H1 (cell line): ENCODE results near the gene ASXL1. TPM values are rescaled to one million over a fixed set of nuclear protein-coding genes. Genes with fewer than 3 reads are reported as not detected.

ENCODE experiments used
- ASH2L ChIP-seq: fragments of 200-600, 300-600 bp; sonication (generic); IDR thresholded peaks from one replicate; pipeline ENCODE4 v1.7.1; 2017; ENCODE audit warnings: low read length
- CHD1 ChIP-seq: IDR thresholded peaks from 2 replicates; pipeline ENCODE4 v1.6.1; 2012; ENCODE audit warnings: low read depth, low read length, improper control_type of control experiment
- CHD2 ChIP-seq: IDR thresholded peaks from 2 replicates; pipeline ENCODE4 v1.6.1; 2012; ENCODE audit warnings: low read length, improper control_type of control experiment
- CREB1 ChIP-seq: IDR thresholded peaks from 2 replicates; pipeline ENCODE4 v1.6.1; 2012; ENCODE audit warnings: inconsistent platforms
- CTBP2 ChIP-seq: IDR thresholded peaks from 2 replicates; pipeline ENCODE4 v1.7.0; 2011; ENCODE audit warnings: borderline replicate concordance, mild to moderate bottlenecking, moderate library complexity, mixed read lengths, low read length; ENCODE audit not compliant: insufficient read depth, insufficient read length
- EP300 ChIP-seq, 2 experiments: IDR thresholded peaks; 1 replicate in 1 of 2; 2 replicates in 1 of 2; pipeline ENCODE4 v1.6.1; 2011 to 2012; ENCODE audit warnings: low read depth in 2 of 2, low read length in 2 of 2, mild to moderate bottlenecking in 2 of 2, borderline replicate concordance in 1 of 2, inconsistent platforms in 1 of 2, moderate library complexity in 1 of 2
- EZH2 ChIP-seq: fragments of 200-600 bp; sonication (generic); IDR thresholded peaks from 2 replicates; pipeline ENCODE4 v1.7.1; 2012; ENCODE audit warnings: low read depth, mild to moderate bottlenecking, moderate library complexity, low read length, inconsistent platforms; ENCODE audit not compliant: severe bottlenecking
- JUN ChIP-seq: IDR thresholded peaks from 2 replicates; pipeline ENCODE4 v1.6.1; 2011; ENCODE audit warnings: low read depth, mild to moderate bottlenecking, improper control_type of control experiment, low read length
- JUND ChIP-seq: IDR thresholded peaks from 2 replicates; pipeline ENCODE4 v1.6.1; 2011; ENCODE audit warnings: mild to moderate bottlenecking, improper control_type of control experiment, low read length
- KDM1A ChIP-seq: fragments of 200-600, 300-600 bp; sonication (generic); IDR thresholded peaks from 2 replicates; pipeline ENCODE4 v1.7.1; 2016; ENCODE audit warnings: mild to moderate bottlenecking, low read length, borderline replicate concordance
- MAFK ChIP-seq: IDR thresholded peaks from 2 replicates; pipeline ENCODE4 v1.6.1; 2012; ENCODE audit warnings: low read depth, mild to moderate bottlenecking, improper control_type of control experiment, low read length
- RAD21 ChIP-seq, 2 experiments: IDR thresholded peaks in 1 of 2; conservative IDR thresholded peaks in 1 of 2; 2 replicates each; pipeline ENCODE4 v1.6.1; 2011; ENCODE audit warnings: low read depth in 2 of 2, low read length in 2 of 2, improper control_type of control experiment in 1 of 2, inconsistent platforms in 1 of 2, mild to moderate bottlenecking in 1 of 2, moderate library complexity in 1 of 2
- RXRA ChIP-seq: IDR thresholded peaks from 2 replicates; pipeline ENCODE4 v1.6.1; 2011; ENCODE audit warnings: low read depth, mild to moderate bottlenecking, low read length, moderate library complexity; ENCODE audit not compliant: insufficient read depth
- SIN3A ChIP-seq, 2 experiments: IDR thresholded peaks in 1 of 2; conservative IDR thresholded peaks in 1 of 2; 2 replicates each; pipeline ENCODE4 v1.6.1; 2011 to 2012; ENCODE audit warnings: low read length in 2 of 2, improper control_type of control experiment in 1 of 2, low read depth in 1 of 2, mild to moderate bottlenecking in 1 of 2
- SUZ12 ChIP-seq: fragments of 200-600 bp; sonication (generic); IDR thresholded peaks from 2 replicates; pipeline ENCODE4 v1.6.1; 2012; ENCODE audit warnings: mild to moderate bottlenecking, inconsistent platforms, low read length, moderate library complexity, mixed read lengths
- polyA plus RNA-seq, 7 experiments: library from polyadenylated mRNA; depleted of rRNA in 3 of 7; stranded (reverse) in 5 of 7; unstranded in 2 of 7; fragments of >200 nt in 5 of 7; fragments of 200-250 nt in 2 of 7; gene quantifications; 1 replicate in 5 of 7; 2 replicates in 1 of 7; 4 replicates in 1 of 7; pipeline versions ENCODE4 v1.2.1 to v1.2.3, GENCODE V29; 2011 to 2013; ENCODE audit warnings: missing spikeins in 2 of 7, mixed read lengths in 2 of 7
- total RNA-seq: library from RNA; stranded (reverse); fragmentation: NEBNext Ultra II Directional; extraction: Animal tissue kit (Norgen Biotek cat#: 25700); gene quantifications from 2 replicates; pipeline ENCODE4 v1.2.1, GENCODE V29; 2021
- TF ChIP-seq, protein P1 (sequence below): IDR thresholded peaks from 2 replicates; pipeline ENCODE4 v1.6.1; 2011; ENCODE audit warnings: low read depth, mild to moderate bottlenecking, low read length; ENCODE audit not compliant: insufficient read depth
- TF ChIP-seq, protein P2 (sequence below): IDR thresholded peaks from 2 replicates; pipeline ENCODE4 v1.6.1; 2011; ENCODE audit warnings: low read length, improper control_type of control experiment
- TF ChIP-seq, protein P3 (sequence below), 3 experiments: IDR thresholded peaks; 1 replicate in 2 of 3; 2 replicates in 1 of 3; pipeline versions ENCODE4 v1.5.1 to v1.6.1; 2011; ENCODE audit warnings: low read length in 3 of 3, mild to moderate bottlenecking in 3 of 3, inconsistent platforms in 2 of 3, low read depth in 1 of 3, moderate library complexity in 1 of 3; ENCODE audit not compliant: insufficient read depth in 1 of 3; ENCODE audit errors: control extremely low read depth in 1 of 3

The ASXL1 gene
- total and polyA plus RNA-seq, 2 of the 8 experiments (the other 6 are each of a cell fraction or from before 2014, with no cell fraction given), result 10.6 to 26.5 TPM

DNA sequence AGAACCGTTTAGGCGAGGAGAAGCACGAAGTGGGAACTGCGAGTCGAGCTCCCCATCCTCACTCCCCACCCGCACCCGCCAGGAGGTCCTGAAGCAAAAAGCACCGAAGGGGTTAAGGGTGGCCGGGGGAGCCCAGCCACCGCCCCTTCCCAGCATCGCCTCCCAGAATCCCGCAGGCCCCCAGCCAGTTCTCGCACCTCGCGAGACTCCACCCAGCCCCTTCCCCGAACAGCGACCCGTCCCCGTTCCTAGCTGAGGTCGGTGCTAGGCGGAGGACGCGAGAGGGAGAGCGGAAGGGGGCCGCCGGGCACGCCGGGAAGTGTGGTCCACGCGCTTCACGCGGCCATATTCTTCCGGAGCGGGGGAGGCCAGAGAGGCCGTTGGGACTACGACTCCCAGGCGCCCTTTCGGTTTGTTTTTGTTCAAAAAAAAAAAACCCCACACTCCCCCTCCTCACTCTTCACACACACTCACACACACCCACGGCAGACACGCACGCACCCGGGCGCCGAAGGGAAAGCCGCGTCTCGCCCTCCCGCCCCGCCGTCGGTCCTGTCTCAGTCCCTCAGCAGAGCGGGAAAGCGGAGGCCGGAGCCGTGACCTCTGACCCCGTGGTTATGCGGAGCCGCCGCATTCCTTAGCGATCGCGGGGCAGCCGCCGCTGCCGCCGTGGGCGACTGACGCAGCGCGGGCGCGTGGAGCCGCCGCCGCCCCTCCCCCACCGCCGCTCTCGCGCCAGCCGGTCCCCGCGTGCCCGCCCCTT, at the start of gene ASXL1 (continued):
- TF ChIP-seq, protein P1, sequence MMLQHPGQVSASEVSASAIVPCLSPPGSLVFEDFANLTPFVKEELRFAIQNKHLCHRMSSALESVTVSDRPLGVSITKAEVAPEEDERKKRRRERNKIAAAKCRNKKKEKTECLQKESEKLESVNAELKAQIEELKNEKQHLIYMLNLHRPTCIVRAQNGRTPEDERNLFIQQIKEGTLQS, result no peak
- TF ChIP-seq JUND (no peak), CREB1 (0 out of 2 replicates have a peak, but pooled peaks have one; percentile 21), RXRA (no peak), RAD21 (IDR thresholded peaks at IDR 0.05 in 1 of 2, conservative IDR thresholded peaks at IDR 0.05 in 1 of 2; ENCODE audit: low read depth in 2 of 2, low read length in 2 of 2) (no peak), SIN3A (conservative IDR thresholded peaks at IDR 0.05 in 1 of 2, IDR thresholded peaks at IDR 0.05 in 1 of 2; ENCODE audit: low read depth in 1 of 2, low read length in 2 of 2) (peak; percentile 45 to 59; a peak in 1 of 4 replicates), MAFK (no peak), JUN (no peak), CHD1 (no peak), EZH2 (no peak), EP300 (IDR thresholded peaks at IDR 0.05; ENCODE audit: borderline replicate concordance in 1 of 2, low read depth in 2 of 2, low read length in 2 of 2) (no peak), CHD2 (peak; percentile 100), ASH2L (peak; percentile 49), KDM1A (no peak), CTBP2 (no peak), SUZ12 (no peak; the same call in 1 of the 2 replicates)
- TF ChIP-seq, protein P2, sequence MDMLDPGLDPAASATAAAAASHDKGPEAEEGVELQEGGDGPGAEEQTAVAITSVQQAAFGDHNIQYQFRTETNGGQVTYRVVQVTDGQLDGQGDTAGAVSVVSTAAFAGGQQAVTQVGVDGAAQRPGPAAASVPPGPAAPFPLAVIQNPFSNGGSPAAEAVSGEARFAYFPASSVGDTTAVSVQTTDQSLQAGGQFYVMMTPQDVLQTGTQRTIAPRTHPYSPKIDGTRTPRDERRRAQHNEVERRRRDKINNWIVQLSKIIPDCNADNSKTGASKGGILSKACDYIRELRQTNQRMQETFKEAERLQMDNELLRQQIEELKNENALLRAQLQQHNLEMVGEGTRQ, result no peak
- TF ChIP-seq, protein P3, sequence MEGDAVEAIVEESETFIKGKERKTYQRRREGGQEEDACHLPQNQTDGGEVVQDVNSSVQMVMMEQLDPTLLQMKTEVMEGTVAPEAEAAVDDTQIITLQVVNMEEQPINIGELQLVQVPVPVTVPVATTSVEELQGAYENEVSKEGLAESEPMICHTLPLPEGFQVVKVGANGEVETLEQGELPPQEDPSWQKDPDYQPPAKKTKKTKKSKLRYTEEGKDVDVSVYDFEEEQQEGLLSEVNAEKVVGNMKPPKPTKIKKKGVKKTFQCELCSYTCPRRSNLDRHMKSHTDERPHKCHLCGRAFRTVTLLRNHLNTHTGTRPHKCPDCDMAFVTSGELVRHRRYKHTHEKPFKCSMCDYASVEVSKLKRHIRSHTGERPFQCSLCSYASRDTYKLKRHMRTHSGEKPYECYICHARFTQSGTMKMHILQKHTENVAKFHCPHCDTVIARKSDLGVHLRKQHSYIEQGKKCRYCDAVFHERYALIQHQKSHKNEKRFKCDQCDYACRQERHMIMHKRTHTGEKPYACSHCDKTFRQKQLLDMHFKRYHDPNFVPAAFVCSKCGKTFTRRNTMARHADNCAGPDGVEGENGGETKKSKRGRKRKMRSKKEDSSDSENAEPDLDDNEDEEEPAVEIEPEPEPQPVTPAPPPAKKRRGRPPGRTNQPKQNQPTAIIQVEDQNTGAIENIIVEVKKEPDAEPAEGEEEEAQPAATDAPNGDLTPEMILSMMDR (IDR thresholded peaks at IDR 0.05; ENCODE audit: control extremely low read depth in 1 of 3, insufficient read depth in 1 of 3, low read depth in 1 of 3, low read length in 3 of 3), result no peak
